ENCODE results near the gene FCGR3B.
"Not testable (repeated sequence)": the region's sequence is repeated elsewhere in the genome, so short reads cannot be mapped to it uniquely, and the experiment has no call there.

FCGR3B gene

GRCh38 chr1:161644855-161645254 lies 13.9 kb upstream of the FCGR3B start:
- H4K91ac ChIP-seq (ENCODE audit: low read depth, low read length); H3K9me3 ChIP-seq (ENCODE audit: insufficient read depth, low read depth, low read length); H3K4me2 ChIP-seq (ENCODE audit: low read length); H3K9ac ChIP-seq (ENCODE audit: low read length); H3K79me1 ChIP-seq (ENCODE audit: low read length); H3K4ac ChIP-seq (ENCODE audit: low read depth, low read length); H3K4me1 ChIP-seq (ENCODE audit: control insufficient read depth in 1 of 2, insufficient read depth in 2 of 2, low read length in 2 of 2); H2BK5ac ChIP-seq (ENCODE audit: low read depth, low read length, poor library complexity); H3K23ac ChIP-seq (ENCODE audit: low read length); H4K8ac ChIP-seq (ENCODE audit: low read depth, low read length); H3K36me3 ChIP-seq (ENCODE audit: control insufficient read depth in 1 of 2, insufficient read depth in 2 of 2, low read length in 2 of 2); H4K12ac ChIP-seq (ENCODE audit: low read depth, low read length); H3K79me2 ChIP-seq (ENCODE audit: control insufficient read depth, insufficient read depth, low read length, poor library complexity); H3K18ac ChIP-seq (ENCODE audit: low read length); H3K27ac ChIP-seq (ENCODE audit: low read depth, low read length); H2BK12ac ChIP-seq (ENCODE audit: low read length); H3K4me3 ChIP-seq (ENCODE audit: low read depth, low read length); H2AFZ ChIP-seq (ENCODE audit: insufficient read depth, low read length, poor library complexity); H3K27me3 ChIP-seq (ENCODE audit: insufficient read depth, low read length); DNase-seq; H2BK120ac ChIP-seq (ENCODE audit: insufficient read depth, low read length, poor library complexity); H2AK5ac ChIP-seq (ENCODE audit: low read length); H3K14ac ChIP-seq (ENCODE audit: low read length): not testable (repeated sequence)
- WGBS (ENCODE audit: extremely low coverage, insufficient coverage, insufficient read length) = no CpG with 5 or more reads among the region's 1 CpG

- not testable (repeated sequence) for H3K4me1 ChIP-seq (ENCODE audit: control insufficient read depth in 1 of 2, insufficient read depth in 2 of 2, low read length in 2 of 2); H3K4me2 ChIP-seq (ENCODE audit: low read length); H3K79me1 ChIP-seq (ENCODE audit: low read length); H4K8ac ChIP-seq (ENCODE audit: low read depth, low read length); H2BK12ac ChIP-seq (ENCODE audit: low read length); H4K91ac ChIP-seq (ENCODE audit: low read depth, low read length); H3K9ac ChIP-seq (ENCODE audit: low read length); H2BK120ac ChIP-seq (ENCODE audit: insufficient read depth, low read length, poor library complexity); H4K12ac ChIP-seq (ENCODE audit: low read depth, low read length); H3K79me2 ChIP-seq (ENCODE audit: control insufficient read depth, insufficient read depth, low read length, poor library complexity); H2AFZ ChIP-seq (ENCODE audit: insufficient read depth, low read length, poor library complexity); H3K27me3 ChIP-seq (ENCODE audit: insufficient read depth, low read length); H3K4me3 ChIP-seq (ENCODE audit: low read depth, low read length); H3K4ac ChIP-seq (ENCODE audit: low read depth, low read length); H3K14ac ChIP-seq (ENCODE audit: low read length); H3K18ac ChIP-seq (ENCODE audit: low read length); DNase-seq; H3K27ac ChIP-seq (ENCODE audit: low read depth, low read length); H2AK5ac ChIP-seq (ENCODE audit: low read length); H3K23ac ChIP-seq (ENCODE audit: low read length); H3K36me3 ChIP-seq (ENCODE audit: control insufficient read depth in 1 of 2, insufficient read depth in 2 of 2, low read length in 2 of 2); H2BK5ac ChIP-seq (ENCODE audit: low read depth, low read length, poor library complexity); H3K9me3 ChIP-seq (ENCODE audit: insufficient read depth, low read depth, low read length)
- no CpG with 5 or more reads among the region's 5 CpGs for WGBS (ENCODE audit: extremely low coverage, insufficient coverage, insufficient read length)
Measured at GRCh38 chr1:161643481-161644208, 12.7 kb upstream of the FCGR3B start.

- not testable (repeated sequence) for H3K4me2 ChIP-seq (ENCODE audit: low read length); H3K4ac ChIP-seq (ENCODE audit: low read depth, low read length); H3K4me1 ChIP-seq (ENCODE audit: control insufficient read depth in 1 of 2, insufficient read depth in 2 of 2, low read length in 2 of 2); H2BK120ac ChIP-seq (ENCODE audit: insufficient read depth, low read length, poor library complexity); H2BK5ac ChIP-seq (ENCODE audit: low read depth, low read length, poor library complexity); H3K9me3 ChIP-seq (ENCODE audit: insufficient read depth, low read depth, low read length); H3K79me1 ChIP-seq (ENCODE audit: low read length); H3K18ac ChIP-seq (ENCODE audit: low read length); H2AK5ac ChIP-seq (ENCODE audit: low read length); H3K27ac ChIP-seq (ENCODE audit: low read depth, low read length); H2AFZ ChIP-seq (ENCODE audit: insufficient read depth, low read length, poor library complexity); H3K79me2 ChIP-seq (ENCODE audit: control insufficient read depth, insufficient read depth, low read length, poor library complexity); H4K8ac ChIP-seq (ENCODE audit: low read depth, low read length); H3K9ac ChIP-seq (ENCODE audit: low read length); H3K36me3 ChIP-seq (ENCODE audit: control insufficient read depth in 1 of 2, insufficient read depth in 2 of 2, low read length in 2 of 2); H2BK12ac ChIP-seq (ENCODE audit: low read length); H3K27me3 ChIP-seq (ENCODE audit: insufficient read depth, low read length); H3K23ac ChIP-seq (ENCODE audit: low read length); H4K91ac ChIP-seq (ENCODE audit: low read depth, low read length); H4K12ac ChIP-seq (ENCODE audit: low read depth, low read length); H3K14ac ChIP-seq (ENCODE audit: low read length); H3K4me3 ChIP-seq (ENCODE audit: low read depth, low read length)
- DNase-seq = peak in 1 of 2 donors; percentile 33
- WGBS (ENCODE audit: extremely low coverage, insufficient coverage, insufficient read length) = no CpG with 5 or more reads among the region's 1 CpG
Measured at GRCh38 chr1:161642697-161643096, 11.7 kb upstream of the FCGR3B start.

GRCh38 chr1:161639203-161639602 lies 8.2 kb upstream of the FCGR3B start:
- not testable (repeated sequence) for H3K79me1 ChIP-seq (ENCODE audit: low read length); H3K27ac ChIP-seq (ENCODE audit: low read depth, low read length); H4K8ac ChIP-seq (ENCODE audit: low read depth, low read length); H2AK5ac ChIP-seq (ENCODE audit: low read length); H3K18ac ChIP-seq (ENCODE audit: low read length); H3K9me3 ChIP-seq (ENCODE audit: insufficient read depth, low read depth, low read length); H3K4me3 ChIP-seq (ENCODE audit: low read depth, low read length); H3K79me2 ChIP-seq (ENCODE audit: control insufficient read depth, insufficient read depth, low read length, poor library complexity); DNase-seq; H3K4me2 ChIP-seq (ENCODE audit: low read length); H2BK120ac ChIP-seq (ENCODE audit: insufficient read depth, low read length, poor library complexity); H4K91ac ChIP-seq (ENCODE audit: low read depth, low read length); H3K23ac ChIP-seq (ENCODE audit: low read length); H3K14ac ChIP-seq (ENCODE audit: low read length); H3K36me3 ChIP-seq (ENCODE audit: control insufficient read depth in 1 of 2, insufficient read depth in 2 of 2, low read length in 2 of 2); H2BK5ac ChIP-seq (ENCODE audit: low read depth, low read length, poor library complexity); H3K4ac ChIP-seq (ENCODE audit: low read depth, low read length); H3K4me1 ChIP-seq (ENCODE audit: control insufficient read depth in 1 of 2, insufficient read depth in 2 of 2, low read length in 2 of 2); H2BK12ac ChIP-seq (ENCODE audit: low read length); H2AFZ ChIP-seq (ENCODE audit: insufficient read depth, low read length, poor library complexity); H3K9ac ChIP-seq (ENCODE audit: low read length); H3K27me3 ChIP-seq (ENCODE audit: insufficient read depth, low read length); H4K12ac ChIP-seq (ENCODE audit: low read depth, low read length)
- WGBS (ENCODE audit: extremely low coverage, insufficient coverage, insufficient read length) = no CpG with 5 or more reads among the region's 2 CpGs

Data from trophoblast cell (in vitro differentiated cells and primary cell).